ENCODE results near the gene NAA15. TPM values are rescaled to one million over a fixed set of nuclear protein-coding genes. Genes with fewer than 3 reads are reported as not detected.
"Not testable (repeated sequence)": the region's sequence is repeated elsewhere in the genome, so short reads cannot be mapped to it uniquely, and the experiment has no call there.

Gene NAA15
- total and polyA plus RNA-seq, 4 donors, result 18.1 to 37.6 (median 25.1) TPM

DNA sequence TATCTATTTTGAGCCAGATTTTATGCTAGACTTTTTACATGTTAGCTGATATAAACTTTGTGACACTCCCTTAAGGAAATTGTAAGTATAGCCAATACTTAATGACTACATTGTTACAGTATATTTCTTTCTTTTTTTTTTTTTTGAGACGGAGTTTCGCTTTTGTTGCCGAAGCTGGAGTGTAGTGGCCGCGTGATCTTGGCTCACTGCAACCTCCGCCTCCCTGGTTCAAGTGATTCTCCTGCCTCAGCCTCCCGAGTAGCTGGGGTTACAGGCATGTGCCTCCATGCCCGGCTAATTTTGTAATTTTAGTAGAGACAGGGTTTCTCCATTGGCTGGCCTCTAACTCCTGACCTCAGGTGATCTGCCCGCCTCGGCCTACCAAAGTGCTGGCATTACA lies 12.1 kb downstream of the NAA15 start:
- not testable (repeated sequence) for H3K36me3 ChIP-seq (ENCODE audit: control insufficient read depth, insufficient read depth, low read length)

DNA sequence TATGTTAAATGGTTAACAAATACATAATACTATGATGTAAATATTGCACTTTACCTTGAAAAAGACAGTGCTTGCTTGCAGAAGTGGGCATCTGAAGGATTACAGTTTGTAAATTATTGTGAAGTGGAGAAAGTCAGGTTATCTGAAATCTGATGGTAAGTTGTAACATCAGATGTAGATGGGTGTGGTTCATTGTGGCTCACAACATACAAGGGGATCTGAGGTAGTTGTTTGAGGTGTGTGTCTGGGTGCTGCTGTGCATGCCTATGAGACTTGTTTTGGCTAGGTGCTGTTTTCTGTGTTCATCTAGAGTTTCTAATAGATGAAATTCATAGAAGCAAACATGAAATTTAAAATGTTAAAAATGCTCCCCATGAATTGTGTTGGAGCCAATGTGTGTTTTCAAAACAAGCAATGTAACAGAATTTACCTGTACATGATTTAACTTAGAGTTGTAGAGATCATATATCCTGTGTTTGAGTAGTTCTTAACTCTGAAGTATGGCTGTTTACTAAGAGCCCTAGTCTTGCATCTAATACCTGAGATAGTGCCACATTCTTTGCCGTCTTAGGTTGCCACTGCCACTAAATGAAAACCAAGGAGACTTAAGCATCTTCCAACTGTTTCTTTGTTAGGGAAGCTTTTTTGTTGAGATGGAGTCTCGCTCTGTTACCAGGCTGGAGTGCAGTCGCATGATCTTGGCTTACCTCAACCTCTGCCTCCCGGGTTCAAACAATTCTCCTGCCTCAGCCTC lies 12.9 kb downstream of the NAA15 start:
- WGBS (ENCODE audit: insufficient coverage), result 79% methylated on average over 2 of the region's 4 CpGs
- Histone ChIP-seq H3K4me3 (ENCODE audit: low read depth, low read length) (no peak overlapping the region), H3K27me3 (ENCODE audit: control insufficient read depth, insufficient read depth, low read length) (no peaks in the 10 kb centered on the region), H3K9me3 (ENCODE audit: control insufficient read depth, insufficient read depth, low read length) (no peaks in the 10 kb centered on the region), H3K36me3 (ENCODE audit: control insufficient read depth, insufficient read depth, low read length) (no peaks in the 10 kb centered on the region), H3K4me1 (ENCODE audit: control insufficient read depth, insufficient read depth, low read length) (no peaks in the 10 kb centered on the region), H3K27ac (ENCODE audit: low read depth, low read length) (no peak overlapping the region)
- no peak for DNase-seq (ENCODE audit: low read depth in 4 of 6, low spot score in 6 of 6)

More for the DNA sequence above, 12.1 kb downstream of the NAA15 start:
- DNase-seq (ENCODE audit: low read depth in 4 of 6, low spot score in 6 of 6); H3K27me3 ChIP-seq (ENCODE audit: control insufficient read depth, insufficient read depth, low read length); H3K27ac ChIP-seq (ENCODE audit: low read depth, low read length); H3K9me3 ChIP-seq (ENCODE audit: control insufficient read depth, insufficient read depth, low read length); H3K4me1 ChIP-seq (ENCODE audit: control insufficient read depth, insufficient read depth, low read length); H3K4me3 ChIP-seq (ENCODE audit: low read depth, low read length): not testable (repeated sequence)
- WGBS (ENCODE audit: insufficient coverage), result 100% methylated on average over 5 of the region's 10 CpGs

DNA sequence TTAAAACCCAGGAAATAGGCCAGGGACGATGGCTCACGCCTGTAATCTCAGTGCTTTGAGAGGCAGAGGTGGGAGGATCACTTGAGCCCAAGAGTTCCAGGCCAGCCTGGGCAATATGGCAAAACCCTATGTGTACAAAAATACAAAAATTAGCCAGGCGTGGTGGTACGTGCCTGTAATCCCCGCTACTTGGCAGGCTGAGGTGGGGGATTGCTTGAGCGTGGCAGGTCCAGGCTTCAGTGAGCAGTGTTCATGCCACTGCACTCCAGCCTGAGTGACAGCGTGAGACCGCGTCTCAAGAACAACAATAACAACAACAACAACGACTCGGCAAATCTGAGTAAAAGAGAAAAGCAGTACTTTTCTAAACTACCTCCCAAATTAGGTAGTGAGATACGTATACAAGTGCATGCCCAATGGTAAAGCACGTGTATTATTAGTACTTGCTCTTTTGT lies 13.9 kb downstream of the NAA15 start:
- Histone ChIP-seq H3K4me3 (ENCODE audit: low read depth, low read length) (no peak overlapping the region), H3K4me1 (ENCODE audit: control insufficient read depth, insufficient read depth, low read length) (no peaks in the 10 kb centered on the region), H3K27me3 (ENCODE audit: control insufficient read depth, insufficient read depth, low read length) (no peaks in the 10 kb centered on the region), H3K36me3 (ENCODE audit: control insufficient read depth, insufficient read depth, low read length) (no peaks in the 10 kb centered on the region), H3K9me3 (ENCODE audit: control insufficient read depth, insufficient read depth, low read length) (no peaks in the 10 kb centered on the region), H3K27ac (ENCODE audit: low read depth, low read length) (no peak overlapping the region)
- no peak for DNase-seq (ENCODE audit: low read depth in 4 of 6, low spot score in 6 of 6)
- WGBS (ENCODE audit: insufficient coverage), result 96% methylated on average over 7 of the region's 13 CpGs

DNA sequence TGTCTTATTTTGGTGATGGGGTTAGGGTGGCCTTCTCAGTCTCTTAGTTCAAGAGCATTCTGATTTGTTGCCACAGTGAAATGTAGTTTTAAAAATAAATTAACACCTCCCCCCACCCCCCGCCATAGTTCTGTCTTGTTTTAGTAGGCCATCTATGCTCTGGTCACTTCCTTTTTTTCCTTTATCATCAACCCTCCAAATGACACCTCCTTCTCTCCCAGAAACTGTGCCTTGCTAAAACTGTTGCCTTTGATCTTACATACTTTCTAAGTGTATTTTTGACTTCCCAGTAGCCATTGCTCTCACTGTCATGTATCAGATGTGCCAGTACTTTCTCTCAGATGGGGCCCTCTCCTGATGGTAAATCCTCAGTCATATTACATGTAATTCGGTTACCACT lies 15.4 kb downstream of the NAA15 start:
- no peak overlapping the region for H3K4me3 ChIP-seq (ENCODE audit: low read depth, low read length)
- DNase-seq (ENCODE audit: low read depth in 4 of 6, low spot score in 6 of 6), result no peak
- no peaks in the 10 kb centered on the region for H3K4me1 ChIP-seq (ENCODE audit: control insufficient read depth, insufficient read depth, low read length)
- H3K9me3 ChIP-seq (ENCODE audit: control insufficient read depth, insufficient read depth, low read length), result no peaks in the 10 kb centered on the region
- WGBS (ENCODE audit: insufficient coverage), result 86% methylated on average over 1 of the region's 2 CpGs
- no peak overlapping the region for H3K27ac ChIP-seq (ENCODE audit: low read depth, low read length)
- no peaks in the 10 kb centered on the region for H3K27me3 ChIP-seq (ENCODE audit: control insufficient read depth, insufficient read depth, low read length)
- H3K36me3 ChIP-seq (ENCODE audit: control insufficient read depth, insufficient read depth, low read length), result no peaks in the 10 kb centered on the region

DNA sequence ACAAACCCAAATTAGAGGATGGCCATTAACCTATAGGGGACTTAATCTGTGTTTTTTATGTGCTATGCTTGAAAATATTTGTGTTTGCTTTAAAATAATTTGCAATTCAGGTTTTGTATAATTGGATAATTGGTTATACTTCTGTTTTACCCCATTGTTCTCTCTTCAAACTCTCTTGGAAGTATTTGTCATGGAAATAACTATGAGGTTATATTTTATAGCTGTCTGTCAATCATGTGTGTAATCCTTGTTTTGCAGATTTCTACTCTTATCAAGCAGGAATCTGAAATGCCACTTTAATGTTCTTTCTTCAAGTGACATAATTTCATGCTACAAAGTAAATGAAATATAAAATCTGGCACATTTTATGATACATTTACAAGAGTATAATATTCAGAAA lies 16.3 kb downstream of the NAA15 start:
- no peaks in the 10 kb centered on the region for H3K36me3 ChIP-seq (ENCODE audit: control insufficient read depth, insufficient read depth, low read length)
- H3K4me1 ChIP-seq (ENCODE audit: control insufficient read depth, insufficient read depth, low read length), result no peaks in the 10 kb centered on the region
- DNase-seq (ENCODE audit: low read depth in 4 of 6, low spot score in 6 of 6), result no peak
- no peaks in the 10 kb centered on the region for H3K27me3 ChIP-seq (ENCODE audit: control insufficient read depth, insufficient read depth, low read length)
- H3K4me3 ChIP-seq (ENCODE audit: low read depth, low read length), result no peak overlapping the region
- H3K27ac ChIP-seq (ENCODE audit: low read depth, low read length), result no peak overlapping the region
- no peaks in the 10 kb centered on the region for H3K9me3 ChIP-seq (ENCODE audit: control insufficient read depth, insufficient read depth, low read length)

DNA sequence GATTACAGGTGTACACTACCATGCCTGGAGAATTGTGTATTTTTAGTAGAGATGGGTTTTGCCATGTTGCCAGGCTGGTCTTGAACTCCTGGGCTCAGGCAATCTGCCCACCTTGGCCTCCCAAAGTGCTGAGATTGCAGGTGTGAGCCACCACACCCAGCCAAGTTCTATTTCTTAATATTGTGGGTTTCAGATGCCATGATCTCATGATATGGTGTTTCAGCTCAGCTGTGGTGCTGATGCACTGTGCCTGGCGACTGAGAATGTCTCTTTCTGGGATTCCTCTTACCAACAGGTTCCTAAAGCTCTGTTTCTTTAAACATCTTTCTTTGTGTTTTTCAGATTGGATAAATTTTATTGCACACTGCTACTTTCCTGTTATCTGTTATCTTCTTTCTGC lies 18.3 kb downstream of the NAA15 start:
- Histone ChIP-seq H3K4me1 (ENCODE audit: control insufficient read depth, insufficient read depth, low read length) (no peaks in the 10 kb centered on the region), H3K4me3 (ENCODE audit: low read depth, low read length) (no peak overlapping the region), H3K27me3 (ENCODE audit: control insufficient read depth, insufficient read depth, low read length) (no peaks in the 10 kb centered on the region), H3K9me3 (ENCODE audit: control insufficient read depth, insufficient read depth, low read length) (no peaks in the 10 kb centered on the region), H3K36me3 (ENCODE audit: control insufficient read depth, insufficient read depth, low read length) (no peaks in the 10 kb centered on the region), H3K27ac (ENCODE audit: low read depth, low read length) (no peak overlapping the region)
- no CpG with 5 or more reads among the region's 1 CpG for WGBS (ENCODE audit: insufficient coverage)
- no peak for DNase-seq (ENCODE audit: low read depth in 4 of 6, low spot score in 6 of 6)

DNA sequence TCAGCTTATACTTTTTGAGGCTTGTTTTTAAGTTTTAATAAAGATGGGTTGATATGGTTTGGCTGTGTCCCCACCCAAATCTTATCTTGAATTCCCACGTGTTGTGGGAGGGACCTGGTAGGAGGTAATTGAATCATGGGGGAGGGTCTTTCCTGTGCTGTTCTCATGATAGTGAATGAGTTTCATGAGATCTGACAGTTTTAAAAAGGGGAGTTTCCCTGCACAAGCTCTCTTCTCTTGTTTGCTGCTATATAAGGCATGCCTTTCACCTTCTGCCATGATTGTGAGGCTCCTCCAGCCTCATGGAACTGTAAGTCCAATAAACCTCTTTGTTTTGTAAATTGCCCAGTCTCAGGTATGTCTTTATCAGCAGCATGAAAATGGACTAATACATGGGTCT lies 20.8 kb downstream of the NAA15 start:
- WGBS (ENCODE audit: insufficient coverage), result 100% methylated on average over 1 of the region's 1 CpG
- not testable (repeated sequence) for H3K4me1 ChIP-seq (ENCODE audit: control insufficient read depth, insufficient read depth, low read length); H3K9me3 ChIP-seq (ENCODE audit: control insufficient read depth, insufficient read depth, low read length); H3K27ac ChIP-seq (ENCODE audit: low read depth, low read length); DNase-seq (ENCODE audit: low read depth in 4 of 6, low spot score in 6 of 6); H3K27me3 ChIP-seq (ENCODE audit: control insufficient read depth, insufficient read depth, low read length); H3K36me3 ChIP-seq (ENCODE audit: control insufficient read depth, insufficient read depth, low read length); H3K4me3 ChIP-seq (ENCODE audit: low read depth, low read length)

DNA sequence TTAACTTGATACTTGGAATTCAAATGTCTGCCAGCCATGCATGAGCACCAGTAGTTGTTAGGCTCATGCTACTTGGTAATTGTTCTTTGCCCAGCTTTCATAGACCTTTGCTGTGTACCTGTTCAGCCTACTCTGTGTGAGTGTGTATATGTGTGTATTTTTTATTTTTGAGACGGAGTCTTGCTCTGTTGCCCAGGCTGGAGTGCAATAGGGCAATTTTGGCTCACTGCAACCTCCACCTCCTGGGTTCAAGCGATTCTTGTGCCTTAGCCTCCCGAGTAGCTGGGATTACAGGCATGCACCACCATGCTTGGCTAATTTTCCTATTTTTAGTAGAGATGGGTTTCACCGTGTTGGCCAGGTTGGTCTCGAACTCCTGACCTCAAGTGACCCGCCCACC lies 21.2 kb downstream of the NAA15 start:
- not testable (repeated sequence) for H3K36me3 ChIP-seq (ENCODE audit: control insufficient read depth, insufficient read depth, low read length); H3K4me3 ChIP-seq (ENCODE audit: low read depth, low read length); H3K27ac ChIP-seq (ENCODE audit: low read depth, low read length); H3K4me1 ChIP-seq (ENCODE audit: control insufficient read depth, insufficient read depth, low read length); H3K27me3 ChIP-seq (ENCODE audit: control insufficient read depth, insufficient read depth, low read length); DNase-seq (ENCODE audit: low read depth in 4 of 6, low spot score in 6 of 6); H3K9me3 ChIP-seq (ENCODE audit: control insufficient read depth, insufficient read depth, low read length)
- WGBS (ENCODE audit: insufficient coverage), result 100% methylated on average over 2 of the region's 6 CpGs

DNA sequence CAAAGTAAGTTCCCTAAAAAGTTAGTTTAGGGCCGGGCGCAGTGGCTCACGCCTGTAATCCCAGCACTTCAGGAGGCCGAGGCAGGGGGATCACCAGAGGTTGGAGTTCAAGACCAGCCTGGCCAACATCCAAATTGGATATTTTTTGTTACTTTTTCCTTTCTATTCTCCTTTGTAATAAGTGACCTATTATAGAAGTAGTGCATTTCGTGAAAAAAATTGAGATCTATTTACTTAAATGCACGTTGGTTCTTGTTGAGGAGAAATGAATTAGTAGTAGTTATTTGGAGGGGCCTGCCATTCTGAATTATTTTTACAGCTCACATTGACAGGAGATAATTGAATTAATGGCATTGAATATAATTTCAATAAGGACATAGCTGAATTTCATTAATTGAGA lies 23.3 kb downstream of the NAA15 start:
- Histone ChIP-seq H3K27me3 (ENCODE audit: control insufficient read depth, insufficient read depth, low read length) (no peaks in the 10 kb centered on the region), H3K4me1 (ENCODE audit: control insufficient read depth, insufficient read depth, low read length) (no peaks in the 10 kb centered on the region), H3K36me3 (ENCODE audit: control insufficient read depth, insufficient read depth, low read length) (peaks cover 7% of the 10 kb centered on the region), H3K27ac (ENCODE audit: low read depth, low read length) (no peak overlapping the region), H3K9me3 (ENCODE audit: control insufficient read depth, insufficient read depth, low read length) (no peaks in the 10 kb centered on the region), H3K4me3 (ENCODE audit: low read depth, low read length) (no peak overlapping the region)
- DNase-seq (ENCODE audit: low read depth in 4 of 6, low spot score in 6 of 6), result no peak
- WGBS (ENCODE audit: insufficient coverage), result 100% methylated on average over 3 of the region's 6 CpGs

DNA sequence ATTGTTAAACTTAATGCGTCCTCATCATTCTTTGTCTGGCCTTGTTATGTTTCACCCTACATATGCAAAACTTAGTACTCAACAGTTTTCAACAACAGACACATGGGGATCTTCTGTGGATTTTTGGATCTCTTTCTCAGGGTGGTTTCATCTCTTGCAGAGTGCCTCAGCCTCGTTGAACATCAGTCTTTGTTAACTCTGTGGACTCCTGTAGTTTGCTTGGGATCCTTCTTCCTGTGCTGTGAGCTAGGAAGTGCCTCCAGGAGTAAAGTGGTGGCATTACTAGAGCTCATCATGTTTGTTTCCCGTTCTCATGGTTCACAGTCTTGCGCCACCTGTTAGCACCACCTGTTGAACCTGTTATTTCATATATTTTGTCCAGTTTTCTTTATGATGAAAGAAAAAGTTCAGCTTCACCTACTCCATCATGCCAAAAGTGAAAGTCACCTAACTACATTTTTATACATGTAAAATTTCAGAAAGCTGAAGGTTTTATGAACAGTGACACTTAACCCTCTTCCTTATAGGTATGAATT lies 28.4 kb downstream of the NAA15 start:
- H3K27me3 ChIP-seq (ENCODE audit: control insufficient read depth, insufficient read depth, low read length), result no peaks in the 10 kb centered on the region
- no peak overlapping the region for H3K4me3 ChIP-seq (ENCODE audit: low read depth, low read length)
- no peaks in the 10 kb centered on the region for H3K4me1 ChIP-seq (ENCODE audit: control insufficient read depth, insufficient read depth, low read length)
- no peak overlapping the region for H3K27ac ChIP-seq (ENCODE audit: low read depth, low read length)
- no peak for DNase-seq (ENCODE audit: low read depth in 4 of 6, low spot score in 6 of 6)
- H3K36me3 ChIP-seq (ENCODE audit: control insufficient read depth, insufficient read depth, low read length), result peaks cover 7% of the 10 kb centered on the region
- H3K9me3 ChIP-seq (ENCODE audit: control insufficient read depth, insufficient read depth, low read length), result no peaks in the 10 kb centered on the region
- WGBS (ENCODE audit: insufficient coverage), result 20% methylated on average over 1 of the region's 4 CpGs

Measured in spinal cord (tissue), 10 donors.